K562 (cell line): ENCODE results near the gene CERS2. TPM values are rescaled to one million over a fixed set of nuclear protein-coding genes. Genes with fewer than 3 reads are reported as not detected.
A peak's percentile ranks its signal among the peaks of the same experiment; 100 is the strongest.

Experiments
- BRF1 ChIP-seq: IDR thresholded peaks from 3 replicates; pipeline ENCODE4 v1.6.1; 2011; ENCODE audit warnings: borderline replicate concordance, mild to moderate bottlenecking; ENCODE audit not compliant: insufficient read length; ENCODE audit errors: extremely low read depth
- CXXC5 ChIP-seq: fragments of 250-450 bp; sonication (Bioruptor Pico); IDR thresholded peaks from 2 replicates; pipeline ENCODE4 v1.8.0; 2022; ENCODE audit warnings: inconsistent platforms, mild to moderate bottlenecking, moderate library complexity
- DACH1 ChIP-seq: fragments of 450-650 bp; IDR thresholded peaks from 2 replicates; pipeline ENCODE4 v1.6.1; 2018; ENCODE audit not compliant: partially characterized antibody
- ELK1 ChIP-seq: sonication (generic); formaldehyde crosslinking; IDR thresholded peaks from 2 replicates; pipeline ENCODE4 v1.8.1; 2022; ENCODE audit warnings: missing genetic modification reagents
- ESRRB ChIP-seq: fragments of 250-450 bp; sonication (Bioruptor Pico); IDR thresholded peaks from 2 replicates; pipeline ENCODE4 v1.5.0; 2020; ENCODE audit warnings: mild to moderate bottlenecking, moderate library complexity, borderline replicate concordance
- FOXP4 ChIP-seq: sonication (generic); formaldehyde crosslinking; IDR thresholded peaks from 2 replicates; pipeline ENCODE4 v1.8.0; 2022; ENCODE audit warnings: mild to moderate bottlenecking, missing genetic modification reagents, borderline replicate concordance
- HDGF ChIP-seq: fragments of 450-650 bp; IDR thresholded peaks from 2 replicates; pipeline ENCODE4 v1.6.1; 2016
- KAT2B ChIP-seq: IDR thresholded peaks from one replicate; pipeline ENCODE4 v1.6.1; 2012; ENCODE audit warnings: low read depth, mild to moderate bottlenecking, control low read depth, inconsistent platforms, low read length, moderate library complexity
- KDM5B ChIP-seq: fragments of 200-600 bp; sonication (generic); IDR thresholded peaks from 2 replicates; pipeline ENCODE4 v1.6.1; 2012; ENCODE audit warnings: low read depth, mild to moderate bottlenecking, moderate library complexity, low read length, control low read depth, inconsistent platforms; ENCODE audit not compliant: insufficient replicate concordance
- MECOM ChIP-seq: fragments of 250-450 bp; sonication (Bioruptor Pico); IDR thresholded peaks from 2 replicates; pipeline ENCODE4 v1.8.0; 2022; ENCODE audit warnings: inconsistent platforms
- NCOA6 ChIP-seq: fragments of 450-650 bp; IDR thresholded peaks from 2 replicates; pipeline ENCODE4 v1.6.1; 2017; ENCODE audit warnings: mild to moderate bottlenecking
- PCBP1 ChIP-seq: fragments of 200-400 bp; formaldehyde crosslinking; IDR thresholded peaks from 2 replicates; pipeline ENCODE4 v1.6.1; 2018; ENCODE audit warnings: mild to moderate bottlenecking, low read depth, low read length; ENCODE audit not compliant: poor library complexity, severe bottlenecking
- PML ChIP-seq: IDR thresholded peaks from 2 replicates; pipeline ENCODE4 v1.6.1; 2012; ENCODE audit warnings: low read length, inconsistent platforms
- RAD51 ChIP-seq: fragments of 450-650 bp; IDR thresholded peaks from 2 replicates; pipeline ENCODE4 v1.7.1; 2016; ENCODE audit warnings: low read depth, mild to moderate bottlenecking, borderline replicate concordance
- RBM34 ChIP-seq: fragments of 200-400 bp; formaldehyde crosslinking; IDR thresholded peaks from 2 replicates; pipeline ENCODE4 v1.6.1; 2018; ENCODE audit warnings: low read length, borderline replicate concordance; ENCODE audit not compliant: insufficient read depth
- RNF2 ChIP-seq: sonication (generic); IDR thresholded peaks from 2 replicates; pipeline ENCODE4 v1.6.1; 2016
- SMC3 ChIP-seq: conservative IDR thresholded peaks from 2 replicates; pipeline ENCODE4 v1.6.1; 2011; ENCODE audit warnings: low read depth, low read length, improper control_type of control experiment; ENCODE audit not compliant: insufficient read depth
- TAL1 ChIP-seq: fragments of 450-650 bp; IDR thresholded peaks from 2 replicates; pipeline ENCODE4 v1.6.1; 2016; ENCODE audit warnings: mild to moderate bottlenecking
- THRAP3 ChIP-seq: fragments of 450-650 bp; IDR thresholded peaks from 2 replicates; pipeline ENCODE4 v1.6.1; 2016; ENCODE audit warnings: mild to moderate bottlenecking, inconsistent platforms, borderline replicate concordance
- TRIM28 ChIP-seq: fragments of 450-650 bp; IDR thresholded peaks from 2 replicates; pipeline ENCODE4 v1.6.1; 2017
- WHSC1 ChIP-seq: IDR thresholded peaks from one replicate; pipeline ENCODE4 v1.6.1; 2012; ENCODE audit warnings: low read length, control low read depth, inconsistent platforms
- ZBTB8A ChIP-seq: fragments of 450-650 bp; IDR thresholded peaks from 2 replicates; pipeline ENCODE4 v1.6.1; 2018; ENCODE audit warnings: mild to moderate bottlenecking, moderate library complexity; ENCODE audit not compliant: partially characterized antibody
- ZNF124 ChIP-seq: sonication (generic); formaldehyde crosslinking; IDR thresholded peaks from 2 replicates; pipeline ENCODE4 v1.8.1; 2022; ENCODE audit warnings: missing genetic modification reagents
- ZNF232 ChIP-seq: sonication (generic); formaldehyde crosslinking; IDR thresholded peaks from 2 replicates; pipeline ENCODE4 v1.8.0; 2022; ENCODE audit warnings: mild to moderate bottlenecking, missing genetic modification reagents
- ZNF274 ChIP-seq: IDR thresholded peaks from 2 replicates; pipeline ENCODE4 v1.6.1; 2011; ENCODE audit warnings: low read depth, mild to moderate bottlenecking, low read length, moderate library complexity, borderline replicate concordance
- ZNF655 ChIP-seq: fragments of 250-450 bp; sonication (Bioruptor Pico); IDR thresholded peaks from 2 replicates; pipeline ENCODE4 v1.5.0; 2021
- ZNF699 ChIP-seq: fragments of 250-450 bp; sonication (Bioruptor Pico); IDR thresholded peaks from 2 replicates; pipeline ENCODE4 v1.8.0; 2021; ENCODE audit warnings: mild to moderate bottlenecking, moderate library complexity; ENCODE audit not compliant: insufficient replicate concordance
- ZZZ3 ChIP-seq: fragments of 450-650 bp; IDR thresholded peaks from 2 replicates; pipeline ENCODE4 v1.6.1; 2016; ENCODE audit warnings: antibody characterized with exemption, mild to moderate bottlenecking, moderate library complexity
- polyA plus RNA-seq, 8 experiments: library from polyadenylated mRNA; depleted of rRNA in 4 of 8; stranded (reverse) in 5 of 8; unstranded in 3 of 8; fragments of >200 nt; fragmentation: Nextera tagmentation in 2 of 8; fragmentation: Illumina TruSeq in 1 of 8; extraction: Ambion mirVana in 2 of 8; extraction: Trizol in 1 of 8; gene quantifications; 2 replicates each; pipeline versions ENCODE4 v1.2.1 to v1.2.3, GENCODE V29; 2011 to 2014; ENCODE audit warnings: inconsistent platforms in 1 of 8, missing spikeins in 1 of 8
- total RNA-seq, 7 experiments: library from RNA; depleted of rRNA in 6 of 7; stranded (reverse); fragments of >200 nt in 6 of 7; fragmentation: Illumina TruSeq in 2 of 7; extraction: Trizol in 2 of 7; gene quantifications; 2 replicates each; pipeline versions ENCODE4 v1.2.1 to v1.2.3, GENCODE V29; 2011 to 2021; ENCODE audit warnings: low replicate concordance in 1 of 7

CERS2 gene
- total and polyA plus RNA-seq, 9 of the 15 experiments (the other 6 are each of a cell fraction or from before 2014, with no cell fraction given): 23.4 to 295 (median 132) TPM

GRCh38 chr1:150926097-150926741 is 48.4 kb downstream of the CERS2 start, which contains the start of gene SETDB1 (continued):
- TF ChIP-seq DACH1: no peak
- no peak for TF ChIP-seq HDGF
- peak; percentile 61; the same call in 1 of the 2 replicates for TF ChIP-seq RAD51
- TF ChIP-seq ZNF655 (CRISPR knock-in tag): no peak
- no peak for TF ChIP-seq PCBP1
- TF ChIP-seq NCOA6: no peak
- TF ChIP-seq THRAP3: no peak
- TF ChIP-seq ZBTB8A: no peak
- no peak for TF ChIP-seq ZNF232 (CRISPR knock-in tag)
- TF ChIP-seq ZNF699 (CRISPR knock-in tag): no peak
- no peak for TF ChIP-seq MECOM (CRISPR knock-in tag)
- TF ChIP-seq BRF1: no peak
- no peak for TF ChIP-seq ZNF124
- TF ChIP-seq KDM5B: peak; percentile 52
- TF ChIP-seq TAL1: no peak
- TF ChIP-seq SMC3: no peak
- TF ChIP-seq ESRRB (CRISPR knock-in tag): no peak
- no peak for TF ChIP-seq ELK1 (CRISPR knock-in tag)
- no peak for TF ChIP-seq KAT2B
- no peak for TF ChIP-seq ZNF274
- TF ChIP-seq RNF2: peak; percentile 52; the same call in 1 of the 2 replicates
- no peak for TF ChIP-seq TRIM28
- peak; percentile 60 for TF ChIP-seq PML
- no peak for TF ChIP-seq WHSC1
- no peak for TF ChIP-seq RBM34
- no peak for TF ChIP-seq FOXP4 (CRISPR knock-in tag)
- peak; percentile 94 for TF ChIP-seq CXXC5
- no peak for TF ChIP-seq ZZZ3
